ENCODE data around the gene GLS. TPM values are rescaled to one million over a fixed set of nuclear protein-coding genes. Genes with fewer than 3 reads are reported as not detected.

The GLS gene
- total and polyA plus RNA-seq, 2 donors (not counting 1 experiment from before 2014, with no cell fraction given): 123 to 192 TPM

DNA sequence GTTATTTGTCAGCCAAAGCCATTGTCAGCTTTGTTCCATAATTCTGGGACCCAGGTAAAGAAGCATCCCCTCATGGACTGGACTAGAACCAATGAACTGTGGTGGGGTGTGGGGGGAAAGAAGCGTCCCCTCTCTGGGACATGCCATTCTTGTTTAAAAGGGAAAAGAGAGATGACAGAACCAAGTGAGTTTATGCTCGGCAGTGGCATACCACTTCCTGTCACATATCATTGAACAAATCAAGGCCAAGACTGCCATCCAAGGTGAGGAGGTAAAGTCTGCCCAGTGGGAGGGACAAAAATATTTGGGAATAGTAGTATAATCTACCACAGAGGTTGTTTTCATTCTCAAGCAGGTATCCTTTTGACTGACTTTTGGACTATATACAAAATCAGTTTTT is 4.7 kb upstream of the GLS start:
- H4K20me1 ChIP-seq (ENCODE audit: control insufficient read depth, extremely low read depth, insufficient read depth, low read length): no peaks in the 10 kb centered on the region
- TF ChIP-seq CTCF (conservative IDR thresholded peaks at IDR 0.05 in 1 of 2, IDR thresholded peaks at IDR 0.05 in 1 of 2; ENCODE audit: low read depth in 1 of 2, low read length in 2 of 2) (no peak), EZH2 (IDR thresholded peaks at IDR 0.05; ENCODE audit: low read length, missing control alignments) (no peak)
- no peaks in the 10 kb centered on the region for H3K36me3 ChIP-seq (ENCODE audit: control insufficient read depth, insufficient read depth, low read length)
- no peak overlapping the region for H3K9ac ChIP-seq (ENCODE audit: insufficient read depth, low read length)
- no peak overlapping the region for H2AFZ ChIP-seq (ENCODE audit: low read length)
- H3K79me2 ChIP-seq (ENCODE audit: control insufficient read depth, insufficient read depth, low read length): peaks cover 2% of the 10 kb centered on the region
- H3K4me1 ChIP-seq (ENCODE audit: control insufficient read depth, extremely low read depth, insufficient read depth, low read length): peaks cover 3% of the 10 kb centered on the region
- no peak overlapping the region for H3K4me3 ChIP-seq (replicated peaks in 1 of 4; ENCODE audit: control extremely low read depth in 1 of 4, insufficient read depth in 1 of 4, low read depth in 3 of 4, low read length in 4 of 4)
- no peaks in the 10 kb centered on the region for H3K9me3 ChIP-seq (ENCODE audit: control insufficient read depth, insufficient read depth, low read depth, low read length)
- H3K27me3 ChIP-seq (ENCODE audit: control insufficient read depth, insufficient read depth, low read length): no peaks in the 10 kb centered on the region
- DNase-seq (ENCODE audit: low read depth in 2 of 2): no peak
- no peak overlapping the region for H3K4me2 ChIP-seq (ENCODE audit: extremely low read depth, insufficient read depth, low read length)
- H3K27ac ChIP-seq (ENCODE audit: insufficient read depth, low read length): no peak overlapping the region

DNA sequence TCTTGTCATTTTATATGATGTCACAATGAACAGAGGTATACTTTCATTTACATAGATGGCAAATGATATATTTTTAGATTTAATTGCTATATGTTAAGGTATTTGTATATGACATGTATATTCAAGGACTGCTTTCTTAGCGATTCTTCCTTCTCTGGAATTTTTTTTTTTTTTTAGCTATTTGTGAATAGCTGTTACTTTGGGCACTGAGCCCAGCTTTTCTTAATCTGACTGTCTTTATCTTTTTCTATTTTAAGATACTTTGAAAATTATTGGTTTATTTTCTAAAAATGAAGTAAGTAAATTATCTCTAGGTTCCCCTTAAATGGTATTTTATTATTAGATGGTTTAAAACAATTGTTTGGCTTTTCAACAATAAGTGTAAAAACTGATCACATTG is 4.0 kb upstream of the GLS start:
- DNase-seq (ENCODE audit: low read depth in 2 of 2): no peak
- no peak overlapping the region for H3K4me2 ChIP-seq (ENCODE audit: extremely low read depth, insufficient read depth, low read length)

DNA sequence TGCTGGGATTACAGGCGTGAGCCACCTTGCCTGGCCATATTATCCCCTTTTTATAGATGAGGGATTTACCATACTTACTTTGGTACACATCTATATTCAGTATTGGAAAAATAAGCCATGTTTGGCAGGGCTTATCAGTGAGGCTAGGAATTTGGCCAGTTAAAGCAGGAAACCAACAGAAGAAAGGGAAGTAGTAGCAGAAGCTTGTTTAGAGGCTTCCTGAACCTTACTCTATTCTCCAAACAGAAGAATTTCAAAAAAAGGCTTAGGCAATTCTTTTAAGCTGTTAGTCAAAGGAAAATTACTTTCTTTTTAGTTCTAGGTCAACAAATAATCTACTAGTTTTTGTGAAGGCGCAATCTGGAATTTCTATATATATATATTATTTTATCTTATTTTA is 3.2 kb upstream of the GLS start:
- H3K27ac ChIP-seq (ENCODE audit: insufficient read depth, low read length): no peak overlapping the region
- H2AFZ ChIP-seq (ENCODE audit: low read length): no peak overlapping the region
- peaks cover 17% of the 10 kb centered on the region for H3K79me2 ChIP-seq (ENCODE audit: control insufficient read depth, insufficient read depth, low read length)
- H3K36me3 ChIP-seq (ENCODE audit: control insufficient read depth, insufficient read depth, low read length): no peaks in the 10 kb centered on the region
- no peaks in the 10 kb centered on the region for H4K20me1 ChIP-seq (ENCODE audit: control insufficient read depth, extremely low read depth, insufficient read depth, low read length)
- H3K4me3 ChIP-seq (replicated peaks in 1 of 4; ENCODE audit: control extremely low read depth in 1 of 4, insufficient read depth in 1 of 4, low read depth in 3 of 4, low read length in 4 of 4): no peak overlapping the region
- H3K9me3 ChIP-seq (ENCODE audit: control insufficient read depth, insufficient read depth, low read depth, low read length): no peaks in the 10 kb centered on the region
- TF ChIP-seq CTCF (conservative IDR thresholded peaks at IDR 0.05 in 1 of 2, IDR thresholded peaks at IDR 0.05 in 1 of 2; ENCODE audit: low read depth in 1 of 2, low read length in 2 of 2) (no peak), EZH2 (IDR thresholded peaks at IDR 0.05; ENCODE audit: low read length, missing control alignments) (no peak)
- H3K4me2 ChIP-seq (ENCODE audit: extremely low read depth, insufficient read depth, low read length): no peak overlapping the region
- DNase-seq (ENCODE audit: low read depth in 2 of 2): no peak
- H3K27me3 ChIP-seq (ENCODE audit: control insufficient read depth, insufficient read depth, low read length): no peaks in the 10 kb centered on the region
- H3K4me1 ChIP-seq (ENCODE audit: control insufficient read depth, extremely low read depth, insufficient read depth, low read length): peaks cover 3% of the 10 kb centered on the region
- H3K9ac ChIP-seq (ENCODE audit: insufficient read depth, low read length): no peak overlapping the region

More for the DNA sequence above, 4.0 kb upstream of the GLS start:
- Histone ChIP-seq H3K27me3 (ENCODE audit: control insufficient read depth, insufficient read depth, low read length) (no peaks in the 10 kb centered on the region), H3K79me2 (ENCODE audit: control insufficient read depth, insufficient read depth, low read length) (peaks cover 9% of the 10 kb centered on the region), H3K36me3 (ENCODE audit: control insufficient read depth, insufficient read depth, low read length) (no peaks in the 10 kb centered on the region), H3K4me3 (replicated peaks in 1 of 4; ENCODE audit: control extremely low read depth in 1 of 4, insufficient read depth in 1 of 4, low read depth in 3 of 4, low read length in 4 of 4) (no peak overlapping the region), H3K9ac (ENCODE audit: insufficient read depth, low read length) (no peak overlapping the region), H2AFZ (ENCODE audit: low read length) (no peak overlapping the region), H3K27ac (ENCODE audit: insufficient read depth, low read length) (no peak overlapping the region), H4K20me1 (ENCODE audit: control insufficient read depth, extremely low read depth, insufficient read depth, low read length) (no peaks in the 10 kb centered on the region), H3K9me3 (ENCODE audit: control insufficient read depth, insufficient read depth, low read depth, low read length) (no peaks in the 10 kb centered on the region), H3K4me1 (ENCODE audit: control insufficient read depth, extremely low read depth, insufficient read depth, low read length) (peaks cover 3% of the 10 kb centered on the region)
- no peak for TF ChIP-seq CTCF (conservative IDR thresholded peaks at IDR 0.05 in 1 of 2, IDR thresholded peaks at IDR 0.05 in 1 of 2; ENCODE audit: low read depth in 1 of 2, low read length in 2 of 2)
- no peak for TF ChIP-seq EZH2 (IDR thresholded peaks at IDR 0.05; ENCODE audit: low read length, missing control alignments)
